ENCODE results near the gene SLCO4A1. TPM values are rescaled to one million over a fixed set of nuclear protein-coding genes. Genes with fewer than 3 reads are reported as not detected.
"Not testable (repeated sequence)": the region's sequence is repeated elsewhere in the genome, so short reads cannot be mapped to it uniquely, and the experiment has no call there.

The SLCO4A1 gene
- total and polyA plus RNA-seq, 9 donors, result 1.1 to 10.9 (median 3.7) TPM

GRCh38 chr20:62682912-62683517, 40.7 kb downstream of the SLCO4A1 start:
- Histone ChIP-seq H3K4me1 (ENCODE audit: insufficient read depth) (no peaks in the 10 kb centered on the region), H3K4me3 (no peak overlapping the region), H3K36me3 (no peaks in the 10 kb centered on the region), H3K9me3 (peaks cover 0 to 3% of the 10 kb centered on the region in 2 donors), H3K27me3 (no peaks in the 10 kb centered on the region), H3K27ac (no peak overlapping the region)
- intact Hi-C loops (cut with DNase I), result no loop called here
- WGBS, 3 donors, result 83 to 85% (median 84%) methylated on average over 30 of the region's 30 CpGs
- no peak for TF ChIP-seq POLR2A (IDR thresholded peaks at IDR 0.05)
- TF ChIP-seq CTCF (IDR thresholded peaks at IDR 0.05), result no peak
- no peak for TF ChIP-seq EP300 (IDR thresholded peaks at IDR 0.05)
- no peak for DNase-seq

DNA sequence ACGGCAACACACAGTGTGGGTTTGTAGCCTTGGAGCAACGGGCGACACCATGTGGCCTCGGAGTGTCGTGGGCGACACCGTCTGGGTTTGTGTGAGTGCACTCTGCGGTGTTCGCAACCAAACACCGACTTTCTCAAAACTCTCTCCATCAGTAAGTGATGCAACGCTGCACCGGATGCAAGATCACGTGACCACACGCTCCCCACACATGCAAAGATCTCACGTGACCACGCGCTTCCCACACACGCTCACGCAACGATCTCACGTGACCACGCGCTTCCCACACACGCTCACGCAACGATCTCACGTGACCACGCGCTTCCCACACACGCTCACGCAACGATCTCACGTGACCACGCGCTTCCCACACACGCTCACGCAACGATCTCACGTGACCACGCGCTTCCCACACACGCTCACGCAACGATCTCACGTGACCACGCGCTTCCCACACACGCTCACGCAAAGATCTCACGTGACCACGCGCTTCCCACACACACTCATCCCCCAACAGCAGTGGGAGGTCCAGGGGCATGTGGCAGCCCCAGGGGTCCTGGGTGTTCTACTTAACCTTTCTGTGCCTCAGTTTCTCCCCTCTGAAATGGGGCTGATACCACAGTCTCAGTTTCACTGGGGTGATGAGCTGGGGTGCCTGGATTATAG, 41.5 kb downstream of the SLCO4A1 start:
- intact Hi-C loops (cut with DNase I); H3K27ac ChIP-seq; H3K36me3 ChIP-seq; H3K4me3 ChIP-seq; H3K27me3 ChIP-seq; DNase-seq; H3K4me1 ChIP-seq (ENCODE audit: insufficient read depth); H3K9me3 ChIP-seq: not testable (repeated sequence)
- WGBS, 3 donors, result 91 to 95% (median 92%) methylated on average over 35 to 51 of the region's 52 CpGs

GRCh38 chr20:62684981-62685380, 42.7 kb downstream of the SLCO4A1 start:
- Histone ChIP-seq H3K4me3 (no peak overlapping the region), H3K27ac (no peak overlapping the region), H3K36me3 (no peaks in the 10 kb centered on the region), H3K9me3 (peaks cover 0 to 2% of the 10 kb centered on the region in 2 donors), H3K27me3 (no peaks in the 10 kb centered on the region), H3K4me1 (ENCODE audit: insufficient read depth) (no peaks in the 10 kb centered on the region)
- TF ChIP-seq CTCF (IDR thresholded peaks at IDR 0.05), result no peak
- no peak for TF ChIP-seq POLR2A (IDR thresholded peaks at IDR 0.05)
- intact Hi-C loops (cut with DNase I), result no loop called here
- WGBS, 3 donors, result 53 to 62% (median 53%) methylated on average over 10 to 12 of the region's 12 CpGs
- DNase-seq, result no peak

- no peak for TF ChIP-seq POLR2A (IDR thresholded peaks at IDR 0.05)
- no peak for TF ChIP-seq EP300 (IDR thresholded peaks at IDR 0.05)
- TF ChIP-seq CTCF (IDR thresholded peaks at IDR 0.05), result no peak
- 24 to 36% (median 32%) methylated on average over 23 to 27 of the region's 27 CpGs for WGBS, 3 donors
- DNase-seq, result no peak
- H3K4me3 ChIP-seq, result no peak overlapping the region
- H3K27ac ChIP-seq, result no peak overlapping the region
- H3K4me1 ChIP-seq (ENCODE audit: insufficient read depth), result no peaks in the 10 kb centered on the region
- H3K36me3 ChIP-seq, result no peaks in the 10 kb centered on the region
- intact Hi-C loops (cut with DNase I), result no loop called here
- H3K27me3 ChIP-seq, result no peaks in the 10 kb centered on the region
- no peaks in the 10 kb centered on the region for H3K9me3 ChIP-seq
Observed at GRCh38 chr20:62685781-62686555, 43.7 kb downstream of the SLCO4A1 start.

Measured in ovary (tissue), 9 donors.